SIG-M5 (cell line): ENCODE results near the gene IQGAP3.
A peak's percentile ranks its signal among the peaks of the same experiment; 100 is the strongest.
"Not testable (repeated sequence)": the region's sequence is repeated elsewhere in the genome, so short reads cannot be mapped to it uniquely, and the experiment has no call there.

Source experiments
- DNase-seq: peaks from one replicate; lab custom pipeline; 2025; lab: John Stamatoyannopoulos, UW

Gene IQGAP3

GRCh38 chr1:156571919-156572662 lies at the start of gene IQGAP3:
IQGAP3 (minus strand) TSS chr1:156572565; CDS start chr1:156572529, 36 bp downstream.
- peak; percentile 57 for DNase-seq

- DNase-seq = no peak
Observed at GRCh38 chr1:156619582-156619955, 47.2 kb upstream of the IQGAP3 start.

GRCh38 chr1:156618853-156619581 lies 46.7 kb upstream of the IQGAP3 start, which contains the start of gene HAPLN2:
HAPLN2 (plus strand) TSS chr1:156619415; CDS start chr1:156623491, 4,076 bp downstream.
- DNase-seq = no peak

- no peak for DNase-seq
Observed at GRCh38 chr1:156616463-156616862, 44.1 kb upstream of the IQGAP3 start.

- no peak for DNase-seq
Observed at GRCh38 chr1:156615946-156616345, 43.6 kb upstream of the IQGAP3 start.

- no peak for DNase-seq
Observed at GRCh38 chr1:156612666-156613065, 40.3 kb upstream of the IQGAP3 start.

GRCh38 chr1:156610072-156610471 lies 37.7 kb upstream of the IQGAP3 start:
- not testable (repeated sequence) for DNase-seq

- DNase-seq = no peak
Observed at GRCh38 chr1:156608981-156609380, 36.6 kb upstream of the IQGAP3 start.

- DNase-seq = peak; percentile 84
Observed at GRCh38 chr1:156608036-156608674, 35.8 kb upstream of the IQGAP3 start.

GRCh38 chr1:156607344-156607743 lies 35.0 kb upstream of the IQGAP3 start:
- DNase-seq = not testable (repeated sequence)

- no peak for DNase-seq
Observed at GRCh38 chr1:156602557-156602993, 30.2 kb upstream of the IQGAP3 start.

- DNase-seq = no peak
Observed at GRCh38 chr1:156601892-156602291, 29.5 kb upstream of the IQGAP3 start.

- no peak for DNase-seq
Observed at GRCh38 chr1:156601122-156601830, 28.9 kb upstream of the IQGAP3 start, which contains the start of gene GPATCH4. GPATCH4 (minus strand) TSS chr1:156601479.

- DNase-seq = no peak
Observed at GRCh38 chr1:156600733-156601121, 28.4 kb upstream of the IQGAP3 start.

- peak; percentile 62 for DNase-seq
Observed at GRCh38 chr1:156599811-156600210, 27.4 kb upstream of the IQGAP3 start.

- no peak for DNase-seq
Observed at GRCh38 chr1:156598731-156599432, 26.5 kb upstream of the IQGAP3 start.

GRCh38 chr1:156598125-156598524 lies 25.8 kb upstream of the IQGAP3 start:
- DNase-seq = no peak

- DNase-seq = no peak
Observed at GRCh38 chr1:156596426-156596825, 24.1 kb upstream of the IQGAP3 start.

GRCh38 chr1:156595016-156595415 lies 22.7 kb upstream of the IQGAP3 start:
- no peak for DNase-seq

GRCh38 chr1:156594190-156594589 lies 21.8 kb upstream of the IQGAP3 start:
- DNase-seq = no peak

- no peak for DNase-seq
Observed at GRCh38 chr1:156593661-156593989, 21.3 kb upstream of the IQGAP3 start.
